Erythroblast (primary cell): ENCODE data around the gene BEST3.
"Not testable (repeated sequence)": the region's sequence is repeated elsewhere in the genome, so short reads cannot be mapped to it uniquely, and the experiment has no call there.

Experiments
- DNase-seq, 2 experiments: peaks; one replicate each; lab custom pipeline; 2025; lab: John Stamatoyannopoulos, UW
- GATA1 ChIP-seq: IDR thresholded peaks from 2 replicates; pipeline ENCODE4 v1.6.1; 2011; ENCODE audit warnings: low read depth, mild to moderate bottlenecking, control low read depth, low read length, moderate library complexity
- POLR2A ChIP-seq: IDR thresholded peaks from 2 replicates; pipeline ENCODE4 v1.6.1; 2011; ENCODE audit warnings: mild to moderate bottlenecking, low read length

Gene BEST3

GRCh38 chr12:69613351-69613750 is 85.8 kb downstream of the BEST3 start:
- no peak for DNase-seq
- TF ChIP-seq POLR2A (no peak), GATA1 (no peak)

- no peak for DNase-seq
- TF ChIP-seq POLR2A (no peak), GATA1 (no peak)
Observed at GRCh38 chr12:69610729-69611128, 88.4 kb downstream of the BEST3 start, which contains the start of gene LRRC10. TSS of gene LRRC10 (minus strand) at chr12:69610907. CDS start at chr12:69610838, 69 bp downstream.

- DNase-seq, result no peak
- TF ChIP-seq GATA1 (no peak), POLR2A (no peak)
Observed at GRCh38 chr12:69610126-69610525, 89.0 kb downstream of the BEST3 start.

- TF ChIP-seq GATA1, result no peak
- no peak for TF ChIP-seq POLR2A
- DNase-seq, result peak; percentile 77 to 78
Observed at GRCh38 chr12:69608114-69608513, 91.0 kb downstream of the BEST3 start.

GRCh38 chr12:69604275-69604674 is 94.8 kb downstream of the BEST3 start:
- DNase-seq, result not testable (repeated sequence)
